GM21423 (cell line): ENCODE measurements around the gene PPP1R16B.

ENCODE experiments used
- ATAC-seq: cut with Tn5 transposase; IDR thresholded peaks from one replicate; pipeline ENCODE4 v1.9.1; 2021; ENCODE audit warnings: mild to moderate bottlenecking, moderate library complexity; ENCODE audit not compliant: unreplicated experiment

The PPP1R16B gene

DNA sequence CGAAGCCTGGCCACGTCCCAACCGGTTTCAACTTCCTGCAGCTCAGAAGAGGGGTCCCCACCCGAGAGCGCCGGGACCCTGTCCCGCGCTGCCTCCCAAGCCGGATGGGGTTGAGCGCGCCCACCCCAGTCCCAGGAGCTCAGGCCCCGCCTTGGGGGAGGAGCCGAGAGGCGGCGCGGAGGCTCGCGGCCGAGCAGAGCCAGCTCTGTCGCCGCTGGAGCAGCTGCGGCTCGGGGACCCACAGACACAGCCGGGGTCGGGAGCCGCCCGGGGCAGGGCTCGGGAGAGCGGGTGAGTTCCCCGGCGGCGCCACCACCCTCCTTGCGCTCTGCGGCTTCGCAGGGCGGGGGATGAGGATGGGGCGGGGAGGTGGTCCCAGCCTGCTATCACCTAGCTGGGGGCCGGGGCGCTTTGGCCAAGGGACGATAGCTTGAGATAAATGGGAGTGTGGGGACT is at the start of gene PPP1R16B:
PPP1R16B (plus strand) TSS at position 196 of the 456 bp plus-strand sequence. CDS start 30,229 bp downstream, outside the sequence.
- ATAC-seq, result peak; percentile 56

DNA sequence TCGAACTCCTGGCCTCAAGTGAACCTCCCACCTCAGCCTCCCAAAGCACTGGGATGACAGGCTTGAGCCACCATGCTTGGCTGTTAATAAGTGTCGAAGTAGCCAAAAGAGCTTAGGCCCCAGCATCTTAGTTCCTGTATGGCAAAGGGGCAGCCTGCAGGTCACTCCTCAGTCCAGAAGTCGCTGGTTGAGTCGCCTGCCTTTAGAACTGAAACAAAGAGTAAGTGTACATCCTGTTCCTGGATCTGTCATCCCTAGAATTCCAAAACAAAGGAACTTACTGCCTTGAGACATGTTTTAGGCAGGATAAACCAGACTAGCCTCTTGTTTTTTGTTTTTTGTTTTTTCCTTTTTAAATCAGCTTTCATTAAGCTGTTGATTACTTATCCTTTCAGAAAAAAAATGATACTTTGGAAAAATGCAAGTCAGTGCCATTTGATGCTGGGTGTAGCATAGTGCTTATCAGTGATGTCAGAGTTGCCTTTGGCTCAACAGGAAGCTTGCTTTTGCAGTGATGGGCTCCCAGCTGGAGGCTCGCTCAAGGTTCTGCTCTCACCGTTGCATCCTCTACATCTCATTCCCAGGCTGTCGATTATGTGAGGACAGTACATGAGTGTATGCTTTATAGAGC is 48.2 kb upstream of the PPP1R16B start:
- ATAC-seq, result no peak

DNA sequence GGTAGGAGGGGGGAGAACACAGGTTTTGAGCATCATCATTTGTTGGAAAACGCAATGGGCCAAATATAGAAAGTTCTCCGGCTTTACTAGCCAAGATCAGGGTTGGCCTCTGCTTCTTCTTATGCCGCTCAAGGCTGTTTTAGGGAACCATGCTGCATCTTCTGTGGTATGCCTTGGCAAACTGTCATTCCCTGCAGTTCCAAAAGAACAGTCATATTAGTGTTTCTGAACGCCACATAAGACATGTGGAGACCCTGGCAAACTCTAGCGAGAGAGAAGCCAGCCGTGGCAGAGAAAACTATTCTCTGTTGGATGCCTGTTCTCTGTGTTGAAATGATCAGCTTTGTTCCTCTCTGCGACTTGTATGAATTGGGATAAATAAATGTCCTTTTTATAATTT is 46.4 kb upstream of the PPP1R16B start:
- no peak for ATAC-seq

DNA sequence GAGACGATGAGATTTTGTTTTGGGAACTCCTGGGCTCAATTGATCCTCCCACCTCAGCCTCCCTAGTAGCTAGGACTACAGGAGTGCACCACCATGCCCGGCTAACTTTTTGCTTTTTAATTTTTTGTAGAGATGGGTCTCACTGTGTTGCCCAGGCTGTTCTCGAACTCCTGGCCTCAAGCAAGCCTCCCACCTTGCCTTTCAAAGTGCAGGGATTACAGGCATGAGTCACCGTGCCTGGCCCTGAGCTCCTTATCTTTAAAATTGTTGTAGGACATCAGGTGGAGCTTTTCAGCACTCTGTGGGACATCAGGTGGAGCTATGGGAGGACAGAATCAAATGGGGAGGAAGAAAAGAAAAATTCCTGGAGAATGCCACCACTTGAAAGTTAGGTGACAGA is 44.5 kb upstream of the PPP1R16B start:
- no peak for ATAC-seq

DNA sequence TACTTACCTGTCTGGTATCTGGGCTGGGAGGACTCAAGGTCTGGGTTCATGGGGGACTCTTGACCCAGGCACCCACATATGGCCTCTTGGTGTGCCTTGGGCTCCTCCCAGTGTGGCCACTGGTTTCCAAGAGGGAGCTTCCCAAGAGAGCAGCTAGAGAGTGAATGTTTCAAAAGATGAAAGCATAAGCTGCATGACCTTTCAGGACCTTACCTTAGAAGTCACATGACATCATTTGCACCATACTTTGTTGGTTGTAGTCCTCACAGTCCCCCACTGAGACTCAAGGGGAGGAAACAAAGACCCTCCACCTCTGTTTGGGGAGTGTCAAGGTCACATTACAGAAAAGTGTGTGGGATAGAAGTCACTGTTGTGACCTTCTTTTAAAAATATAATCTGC is 43.3 kb upstream of the PPP1R16B start:
- no peak for ATAC-seq

DNA sequence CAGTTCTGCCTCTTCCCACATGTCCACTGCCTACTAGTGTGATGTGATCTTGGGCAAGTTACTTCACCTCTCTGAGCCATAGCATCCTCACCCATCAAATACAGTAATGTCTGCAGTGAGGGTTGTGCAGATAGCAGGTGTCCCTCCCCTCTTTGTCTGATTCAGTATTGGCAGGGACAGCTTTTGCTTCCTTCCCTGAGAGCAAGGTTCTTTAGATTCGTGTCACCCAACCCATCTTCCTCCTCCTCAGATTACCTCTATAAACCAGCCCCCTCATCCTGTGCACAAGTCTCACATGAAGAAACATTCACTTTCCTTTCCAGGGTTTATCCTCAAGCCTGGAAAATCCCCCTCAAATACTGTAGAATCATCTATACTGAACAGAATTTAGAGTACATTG is 41.9 kb upstream of the PPP1R16B start:
- ATAC-seq, result no peak

DNA sequence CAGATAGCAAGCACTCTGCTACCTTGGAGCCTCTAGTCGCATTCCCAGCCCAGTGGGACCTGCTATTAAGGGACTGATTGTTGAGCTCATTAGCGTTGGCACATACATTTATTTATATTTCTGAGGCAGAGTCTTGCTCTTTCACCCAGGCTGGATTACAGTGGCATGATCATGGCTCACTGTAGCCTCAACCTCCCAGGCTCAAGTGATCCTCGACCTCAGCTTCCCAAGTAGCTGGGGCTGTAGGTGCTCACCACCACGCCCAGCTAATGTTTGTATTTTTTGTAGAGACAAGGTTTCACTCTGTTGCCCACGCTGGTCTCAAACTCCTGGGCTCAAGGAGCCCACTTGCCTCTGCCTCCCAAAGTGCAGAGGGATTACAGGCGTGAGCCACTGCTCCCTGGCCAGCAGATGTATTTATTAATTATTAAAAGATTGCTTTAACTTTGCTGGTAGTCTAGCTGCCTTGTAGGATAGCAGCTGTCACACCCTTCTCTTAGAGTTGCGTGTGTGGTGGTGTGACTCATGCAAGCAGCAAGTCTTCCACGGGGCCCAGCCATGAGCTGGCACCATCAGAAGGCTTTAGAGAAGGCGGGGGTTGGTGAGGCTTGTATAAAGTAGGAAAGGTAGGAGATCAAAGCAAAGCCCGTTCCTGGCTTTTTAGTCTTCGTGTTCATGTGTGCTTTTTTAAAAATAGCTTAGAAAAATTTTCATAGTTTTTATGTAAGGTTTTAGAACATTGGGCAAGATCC is 40.8 kb upstream of the PPP1R16B start:
- ATAC-seq, result no peak

DNA sequence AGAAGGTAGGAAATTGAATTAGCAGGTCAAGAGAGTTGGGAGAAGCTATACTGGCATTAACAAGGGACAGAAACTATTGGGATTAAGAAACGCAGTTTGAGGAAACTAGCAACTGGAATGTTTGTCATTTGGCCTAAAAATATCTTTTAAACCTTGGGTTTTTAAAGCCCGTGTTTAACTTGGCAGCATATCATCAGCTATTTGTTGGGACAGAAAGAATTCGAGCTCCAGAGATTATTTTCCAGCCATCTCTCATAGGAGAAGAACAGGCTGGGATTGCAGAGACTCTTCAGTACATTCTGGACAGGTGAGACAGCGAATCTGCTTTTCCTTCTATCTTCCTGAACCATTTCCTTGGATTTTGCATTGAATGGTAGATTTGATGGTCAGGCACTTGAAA is 39.4 kb upstream of the PPP1R16B start:
- ATAC-seq, result no peak

DNA sequence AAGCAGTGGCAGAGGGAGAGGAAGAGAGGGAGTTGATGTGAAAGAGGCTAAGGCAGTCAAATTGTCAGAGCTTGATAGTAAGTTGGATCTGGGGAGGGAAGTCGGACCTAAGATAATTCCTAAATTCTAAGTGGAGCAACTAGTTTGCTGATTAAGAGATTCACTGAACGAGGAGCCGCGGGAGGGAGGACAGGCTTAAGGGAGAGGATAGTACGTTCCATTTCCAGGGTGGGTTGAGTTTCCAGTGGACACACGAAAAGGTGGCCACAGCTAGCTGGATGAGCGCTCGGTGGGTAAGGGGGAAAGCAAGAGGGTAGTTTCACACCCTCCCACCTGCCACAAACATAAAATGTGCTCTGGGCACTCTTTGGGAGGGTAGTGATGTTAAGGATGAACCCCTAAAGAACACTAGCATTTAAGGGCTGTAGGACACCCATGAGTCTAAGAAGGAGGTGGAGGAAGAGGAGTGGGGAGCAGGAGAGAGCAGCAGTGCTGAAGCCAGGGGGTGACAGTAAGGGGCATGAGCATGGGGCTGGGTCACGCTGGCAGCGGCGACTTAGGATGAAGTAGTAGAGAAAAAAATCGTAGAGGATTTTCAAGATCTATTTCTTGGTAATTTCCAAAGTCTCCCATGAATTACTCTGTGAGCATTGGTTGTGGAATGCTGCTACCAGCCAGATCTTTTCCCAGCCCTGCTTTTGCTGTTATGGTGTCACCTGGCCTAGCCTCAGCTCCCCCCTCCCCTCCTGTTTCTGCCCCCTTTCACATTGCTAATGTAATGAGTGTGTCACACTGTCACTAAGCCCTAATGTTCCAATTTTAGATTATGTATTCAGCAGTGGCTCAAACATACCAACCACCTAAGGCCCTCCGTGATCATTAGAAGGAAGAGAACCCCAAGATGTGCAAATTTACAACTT is 35.9 kb upstream of the PPP1R16B start:
- ATAC-seq, result no peak

DNA sequence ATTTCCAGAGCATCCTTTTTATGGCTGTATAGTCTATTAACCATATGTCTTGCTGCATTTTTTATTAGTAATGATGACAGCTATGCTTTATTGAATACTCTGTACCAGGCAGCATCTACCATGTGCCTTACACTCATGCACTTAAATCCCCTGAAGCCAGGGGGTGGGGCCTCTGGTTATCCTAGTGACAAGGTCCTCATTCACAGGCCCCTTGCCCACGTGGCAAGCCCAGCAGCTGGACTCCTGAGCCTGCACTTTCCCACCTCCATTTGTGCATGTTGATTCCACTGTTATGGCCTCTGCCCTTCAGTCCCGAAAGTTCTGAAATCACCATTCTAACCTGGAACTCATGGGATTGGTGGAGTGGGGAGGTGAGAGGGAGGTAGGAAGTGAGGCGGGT is 35.0 kb upstream of the PPP1R16B start:
- no peak for ATAC-seq

DNA sequence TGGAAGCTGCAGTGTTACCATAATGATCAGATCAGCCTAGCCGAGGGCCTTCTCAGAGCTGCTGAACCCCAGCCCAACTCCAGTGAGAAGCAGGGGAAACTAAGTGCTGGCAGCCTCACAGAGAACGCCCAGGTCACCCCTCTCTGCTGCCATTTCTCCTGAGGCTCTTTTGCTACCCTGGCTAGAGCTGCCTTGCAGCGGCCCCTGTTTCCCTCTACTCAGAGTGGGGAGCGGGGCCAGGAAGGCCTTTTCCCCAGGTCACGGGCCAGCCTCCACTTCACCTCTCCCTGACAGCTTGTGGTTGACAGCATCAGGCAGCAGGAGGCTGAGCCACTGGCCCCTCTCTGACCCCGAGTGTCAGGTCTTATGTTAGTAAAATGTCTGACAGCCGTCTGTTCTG is 34.5 kb upstream of the PPP1R16B start:
- ATAC-seq, result no peak

DNA sequence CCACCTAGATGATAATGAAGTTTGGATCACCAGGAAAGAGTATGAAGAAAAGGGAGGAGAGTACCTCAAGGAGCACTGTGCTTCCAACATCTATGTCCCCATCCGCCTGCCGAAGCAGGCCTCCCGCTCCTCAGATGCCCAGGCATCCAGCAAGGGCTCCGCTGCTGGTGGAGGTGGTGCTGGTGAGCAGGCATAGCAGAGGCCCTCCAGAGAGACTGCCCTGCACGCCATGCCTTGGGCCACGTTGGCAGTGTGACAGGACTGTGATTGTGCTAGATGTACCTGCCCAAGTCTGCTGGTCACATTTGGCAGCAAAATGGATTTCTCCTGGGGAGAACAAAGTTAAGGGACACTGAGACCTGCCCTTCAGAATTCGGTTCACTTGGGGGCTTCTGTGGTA is 33.9 kb upstream of the PPP1R16B start:
- ATAC-seq, result no peak

DNA sequence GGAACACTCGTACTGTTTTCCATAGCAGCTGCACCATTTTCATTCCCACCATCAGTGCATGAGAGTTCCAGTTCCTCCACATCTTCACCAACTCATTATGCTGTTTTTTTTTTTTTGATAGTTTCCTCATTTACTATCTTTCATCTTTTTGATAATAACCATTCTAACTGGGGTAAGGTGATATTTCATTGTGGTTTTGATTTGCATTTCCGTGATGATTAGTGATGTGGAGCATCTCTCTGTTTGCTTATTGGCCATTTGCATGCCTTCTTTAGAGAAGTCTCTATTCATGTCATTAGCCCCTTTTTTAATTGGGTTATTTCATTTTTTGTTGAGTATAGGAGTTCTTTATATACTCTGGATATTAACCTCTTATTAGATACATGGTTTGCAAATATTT is 31.3 kb upstream of the PPP1R16B start:
- ATAC-seq, result no peak

DNA sequence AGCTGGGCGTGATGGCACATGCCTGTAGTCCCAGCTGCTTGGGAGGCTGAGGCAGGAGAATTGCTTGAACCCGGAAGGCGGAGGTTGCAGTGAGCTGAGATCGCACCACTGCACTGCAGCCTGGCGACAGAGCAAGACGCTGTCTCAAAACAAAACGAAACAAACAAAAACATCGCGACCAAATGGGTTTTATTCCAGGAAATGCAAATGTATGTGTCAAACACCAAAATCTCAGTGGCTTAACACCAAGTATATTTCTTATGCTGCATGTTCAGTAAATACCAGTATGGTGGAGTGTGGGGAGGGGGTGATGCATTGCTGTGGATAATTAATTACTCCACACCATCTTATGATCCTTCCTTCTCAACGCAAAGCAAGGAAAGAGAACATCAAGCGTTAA is 29.1 kb upstream of the PPP1R16B start:
- no peak for ATAC-seq

DNA sequence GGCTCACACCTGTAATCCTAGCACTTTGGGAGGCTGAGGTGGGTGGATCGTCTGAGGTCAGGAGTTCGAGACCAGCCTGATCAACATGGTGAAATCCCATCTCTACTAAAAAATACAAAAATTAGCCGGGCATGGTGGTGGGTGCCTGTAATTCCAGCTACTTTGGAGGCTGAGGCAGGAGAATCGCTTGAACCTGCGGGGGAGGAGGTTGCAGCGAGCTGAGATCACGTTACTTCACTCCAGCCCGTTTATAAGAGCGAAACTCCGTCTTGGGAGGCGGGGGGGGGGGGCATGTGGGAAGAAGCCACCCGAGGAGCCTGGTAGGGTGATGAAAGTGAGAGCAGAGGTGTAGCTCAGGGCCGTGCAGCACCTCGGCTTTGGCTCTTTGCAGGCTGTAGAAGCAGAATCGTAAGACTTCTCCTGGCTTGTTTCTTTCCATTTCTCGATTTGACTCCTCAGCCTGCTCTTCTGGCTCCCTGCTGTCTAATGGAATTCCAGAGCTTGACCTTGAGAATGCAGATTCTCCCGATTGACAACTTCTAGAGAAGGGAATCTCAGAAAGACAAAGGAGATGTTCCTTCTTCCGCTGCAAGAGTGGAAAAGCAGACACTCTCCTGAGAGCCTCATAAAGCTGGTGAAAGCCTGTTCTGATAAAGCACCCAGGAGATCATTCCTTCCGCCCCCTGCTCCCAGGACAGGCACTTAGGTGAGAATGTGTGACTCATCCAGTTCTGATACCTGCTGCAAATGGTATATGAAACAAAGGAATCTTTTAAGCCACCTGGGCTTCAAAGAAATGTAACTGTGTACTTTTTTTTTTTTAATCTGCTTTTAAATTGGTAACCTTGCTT is 26.0 kb upstream of the PPP1R16B start:
- no peak for ATAC-seq

DNA sequence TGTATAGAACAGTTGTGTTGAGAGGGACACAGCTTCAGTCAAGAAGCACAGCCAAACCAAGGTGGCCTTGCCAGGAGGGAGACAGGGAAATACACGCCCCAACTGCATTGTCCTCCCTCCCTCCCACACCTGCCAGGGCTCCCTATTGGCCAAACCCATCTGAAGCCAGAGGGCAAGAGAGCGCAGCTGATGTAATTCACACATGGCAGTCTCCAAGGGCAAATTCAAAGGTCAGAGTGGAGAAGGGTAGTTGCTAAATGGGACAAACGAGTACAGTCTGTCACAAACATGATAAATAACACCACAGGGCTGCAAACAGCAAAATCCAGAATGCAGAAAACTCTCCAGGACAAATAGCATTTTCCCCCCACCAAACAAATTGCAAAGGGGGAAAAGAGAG is 23.2 kb upstream of the PPP1R16B start:
- ATAC-seq, result no peak

DNA sequence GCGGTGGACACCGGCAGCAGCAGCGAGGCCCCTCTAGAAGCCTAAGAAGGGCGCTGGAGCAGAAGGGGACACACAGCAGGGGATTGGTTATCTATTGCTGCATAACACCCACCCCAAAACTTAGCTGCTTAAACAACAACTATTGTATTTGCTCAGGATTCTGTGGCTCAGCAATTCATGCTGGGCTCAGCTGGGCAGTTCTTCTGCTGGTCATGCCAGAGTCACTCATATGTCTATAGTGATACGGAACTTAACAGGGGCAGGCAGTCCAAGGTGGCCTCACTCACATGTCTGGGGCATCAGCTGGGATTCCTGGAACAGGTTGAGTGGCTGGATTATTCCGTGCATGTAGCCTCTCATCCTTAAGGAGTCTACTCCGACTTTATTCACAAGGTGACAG is 17.6 kb upstream of the PPP1R16B start:
- ATAC-seq, result no peak

DNA sequence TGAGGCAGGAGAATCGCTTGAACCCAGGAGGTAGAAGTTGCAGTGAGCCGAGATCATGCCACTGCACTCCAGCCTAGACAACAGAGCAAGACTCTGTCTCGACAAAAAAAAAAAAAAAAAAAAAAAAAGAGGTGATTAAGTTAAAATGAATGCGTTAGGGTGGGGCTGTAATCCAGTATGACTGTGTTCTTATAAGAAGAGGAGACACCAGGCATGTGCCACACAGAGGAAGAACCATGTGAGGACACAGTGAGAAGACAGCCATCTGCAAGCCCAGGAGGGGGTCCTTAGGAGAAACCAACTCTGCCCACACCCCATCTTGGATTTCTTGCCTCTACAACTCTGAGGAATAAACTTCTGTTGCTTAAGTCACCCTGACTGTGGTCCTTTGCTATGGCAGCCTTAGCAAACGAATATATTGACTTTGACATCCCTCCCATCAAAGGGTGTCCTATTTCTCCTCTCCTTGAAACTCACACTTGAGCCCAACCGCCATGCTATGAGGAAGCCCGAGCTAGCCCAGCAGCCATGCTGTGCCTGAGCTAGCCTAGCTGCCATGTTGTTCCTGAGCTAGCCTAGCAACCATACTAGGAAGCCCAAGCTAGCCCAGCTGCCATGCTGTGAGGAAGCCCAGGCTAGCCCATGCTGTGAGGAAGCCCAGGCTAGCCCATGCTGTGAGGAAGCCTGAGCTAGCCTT is 15.8 kb upstream of the PPP1R16B start:
- no peak for ATAC-seq

DNA sequence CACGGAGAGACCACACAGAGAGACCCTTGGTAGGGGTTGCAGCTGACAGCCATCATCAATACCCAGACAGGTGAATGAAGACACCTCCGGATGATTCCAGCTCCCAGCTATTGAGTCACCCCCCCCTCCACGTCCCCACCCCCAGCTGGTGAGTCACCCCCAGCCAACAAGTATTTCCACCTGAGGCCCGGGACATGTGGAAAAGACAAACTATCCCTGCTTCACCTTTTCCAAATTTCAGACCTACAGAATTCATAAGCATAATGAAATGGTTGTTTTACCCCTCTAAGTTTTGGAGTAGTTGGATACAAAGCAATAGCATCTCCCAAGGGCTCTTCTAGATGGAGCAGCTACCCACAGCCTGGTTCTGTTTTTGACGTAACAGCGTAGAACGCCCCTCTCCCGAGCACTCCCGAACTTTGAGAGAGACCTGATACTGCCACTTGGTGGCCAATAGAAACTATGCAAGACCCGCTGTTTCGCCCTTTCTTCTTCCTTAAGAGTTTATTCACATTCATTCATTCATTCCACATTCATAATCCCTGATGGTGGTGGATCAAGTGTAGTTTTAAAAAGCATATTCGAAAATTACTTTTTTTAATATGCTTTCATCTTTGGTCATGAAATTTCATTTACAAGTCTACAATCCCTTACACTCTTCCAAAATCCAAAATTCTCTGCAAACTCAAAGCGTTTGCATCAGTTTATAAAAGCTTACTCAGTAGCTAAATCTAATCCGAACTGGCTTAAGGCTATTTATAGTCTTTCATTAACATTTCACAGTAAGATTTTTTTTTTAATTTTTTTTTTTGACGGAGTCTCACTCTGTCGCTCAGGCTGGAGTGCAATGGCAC is 15.1 kb upstream of the PPP1R16B start:
- no peak for ATAC-seq
